ENCODE data around the gene TNRC6B.
"Not testable (repeated sequence)": the region's sequence is repeated elsewhere in the genome, so short reads cannot be mapped to it uniquely, and the experiment has no call there.

TNRC6B gene

DNA sequence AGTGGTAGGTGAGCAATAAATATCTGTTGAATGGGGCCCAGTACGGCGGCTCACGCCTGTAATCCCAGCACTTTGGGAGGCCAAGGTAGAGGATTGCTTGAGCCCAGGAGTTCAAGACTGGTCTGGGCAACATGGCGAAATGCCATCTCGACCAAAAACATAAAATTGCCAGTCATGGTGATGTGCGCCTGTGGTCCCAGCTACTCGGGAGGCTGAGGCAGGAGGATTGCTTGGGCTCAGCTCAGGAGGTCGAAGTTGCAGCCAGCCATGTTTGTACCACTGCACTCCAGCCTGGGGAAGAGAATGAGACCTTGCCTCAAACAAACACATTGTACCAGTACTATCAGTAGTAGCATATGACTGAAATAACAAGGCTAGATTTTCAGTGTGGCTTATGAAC is 196.8 kb downstream of the TNRC6B start:
- no peak for DNase-seq

GRCh38 chr22:40376149-40376548 is 198.4 kb downstream of the TNRC6B start:
- no peak for DNase-seq

- no peak for DNase-seq
These were observed 200.2 kb downstream of the TNRC6B start for GRCh38 chr22:40377931-40378330.

DNA sequence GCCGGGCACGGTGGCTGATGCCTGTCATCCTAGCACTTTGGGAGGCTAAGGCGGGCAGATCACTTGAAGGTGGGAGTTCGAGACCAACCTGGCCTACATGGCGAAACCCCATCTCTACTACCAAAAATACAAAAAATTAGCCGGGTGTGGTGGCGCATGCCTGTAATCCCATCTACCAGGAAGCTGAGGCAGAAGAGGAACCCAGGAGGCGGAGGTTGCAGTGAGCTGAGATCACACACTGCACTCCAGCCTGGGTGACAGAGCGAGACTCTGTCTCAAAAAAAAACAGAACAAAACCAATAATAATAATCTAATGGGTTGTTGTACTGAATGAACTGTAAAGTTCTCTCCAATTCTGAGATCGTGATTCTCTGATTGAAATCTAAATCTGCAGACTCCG is 200.7 kb downstream of the TNRC6B start:
- DNase-seq: not testable (repeated sequence)

GRCh38 chr22:40381461-40381860 is 203.7 kb downstream of the TNRC6B start:
- no peak for DNase-seq

GRCh38 chr22:40383905-40384304 is 206.2 kb downstream of the TNRC6B start:
- DNase-seq: peak; percentile 65

DNA sequence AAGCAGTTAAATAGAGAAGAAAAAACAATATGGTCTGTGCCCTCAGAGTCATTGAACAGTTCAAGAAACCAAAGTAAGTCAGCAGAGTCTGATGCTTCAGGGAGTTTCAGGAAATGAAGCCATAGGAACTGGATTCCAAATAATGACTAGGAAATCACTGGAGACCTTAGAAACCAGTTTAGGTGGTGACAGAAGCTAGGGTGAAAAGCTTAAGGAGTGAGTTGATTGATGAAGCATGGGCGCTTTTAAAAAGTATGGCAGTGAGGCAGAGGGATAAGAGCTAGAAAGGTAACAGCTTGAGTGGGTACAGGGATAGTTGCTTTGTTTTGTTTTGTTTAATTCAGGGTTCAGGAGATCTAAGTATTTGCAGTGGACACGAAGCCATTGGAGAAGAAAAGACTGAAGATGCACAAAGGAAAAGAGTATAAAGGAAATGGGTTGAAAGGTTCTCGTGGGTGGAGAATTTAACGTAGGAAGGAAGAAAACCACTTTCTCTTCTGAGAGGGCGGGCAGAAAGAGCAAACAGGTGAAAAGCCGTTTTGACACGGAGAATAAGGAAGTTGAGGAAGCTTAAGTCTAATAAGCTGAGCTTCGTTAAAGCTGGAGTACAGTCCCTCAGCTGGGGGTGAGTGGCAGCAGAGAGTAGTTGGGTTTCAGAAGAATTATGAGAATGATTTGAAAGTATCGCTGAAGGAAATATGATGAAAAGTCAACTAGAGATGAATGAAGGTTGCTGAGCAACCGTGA is 207.5 kb downstream of the TNRC6B start:
- DNase-seq: no peak

Measured in fibroblast of skin of right quadriceps (primary cell).